Mucosa of gallbladder (tissue), 1 donor: ENCODE data around the gene PRR9. TPM values are rescaled to one million over a fixed set of nuclear protein-coding genes. Genes with fewer than 3 reads are reported as not detected.

Source experiments
- DNase-seq: peaks from one replicate; pipeline ENCODE4 v3.0.0-alpha.2; 2020; ENCODE audit warnings: low spot score
- total RNA-seq: library from RNA; stranded (reverse); gene quantifications from one replicate; pipeline ENCODE4 v1.2.1, GENCODE V29; 2021
- donor health status: DM: no; HTN: no; CAD: no.

PRR9 gene
- total RNA-seq, 1 donor from 2014 or later, result not detected

DNA sequence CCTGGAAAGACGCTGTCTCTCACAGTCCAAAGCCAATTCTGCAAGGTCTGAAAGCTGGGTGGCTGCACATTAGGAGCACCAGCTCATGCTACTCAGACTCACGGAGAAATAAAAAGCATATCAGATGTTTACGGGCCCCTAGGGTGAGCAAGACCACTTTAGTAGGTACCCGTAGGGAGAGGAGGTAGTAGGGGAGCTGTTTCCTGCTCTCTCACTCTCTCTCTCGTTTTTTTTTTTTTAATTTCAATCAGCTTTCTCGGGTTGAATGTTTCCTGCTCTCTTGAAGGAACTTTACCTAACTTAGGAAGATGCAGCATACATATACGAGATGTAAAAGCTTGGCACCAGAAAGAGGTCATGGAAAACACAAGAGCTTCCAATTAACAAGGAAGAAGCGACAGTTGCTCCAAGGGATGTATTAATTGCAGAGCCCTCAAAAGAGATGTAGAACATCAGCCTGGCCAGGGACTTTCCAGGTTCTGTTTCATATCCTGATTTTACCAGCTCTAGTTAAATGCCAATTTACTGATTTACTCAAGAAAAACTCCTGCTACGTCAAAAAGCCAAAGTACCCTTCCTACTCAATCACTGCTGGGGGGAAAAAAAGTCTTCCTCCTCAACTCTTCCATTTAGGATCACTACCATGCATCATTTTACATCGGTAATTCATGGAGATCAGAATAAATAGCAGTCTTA lies 45.2 kb downstream of the PRR9 start:
- no peak for DNase-seq

DNA sequence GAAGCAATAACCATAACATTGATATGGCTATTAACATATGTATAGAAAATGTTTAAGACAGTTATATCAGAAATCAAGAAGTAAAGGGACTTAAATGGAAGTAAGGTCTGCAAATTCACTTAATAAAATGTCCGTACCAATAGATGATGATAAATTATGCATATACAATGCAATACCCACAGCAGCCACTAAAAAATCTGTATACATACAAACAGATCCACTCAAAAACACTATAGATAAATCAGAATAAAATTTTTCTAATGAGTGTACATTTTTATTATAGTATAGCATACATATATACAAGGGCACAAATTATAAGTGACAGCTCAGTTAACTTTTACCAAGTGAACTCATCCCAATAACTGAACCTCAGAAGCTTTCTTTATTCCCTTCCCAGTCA lies 48.1 kb downstream of the PRR9 start:
- no peak for DNase-seq

Other genes starting within 250 kb of the PRR9 start
- not detected for gene SPRR4, start 246.9 kb upstream of the PRR9 start, total RNA-seq
- gene SPRR1A, start 233.5 kb upstream of the PRR9 start, total RNA-seq, result not detected
- 42.5 TPM for gene SPRR3, start 215.8 kb upstream of the PRR9 start, total RNA-seq
- not detected for gene SPRR1B, start 186.4 kb upstream of the PRR9 start, total RNA-seq
- not detected for gene SPRR2D, start 176.5 kb upstream of the PRR9 start, total RNA-seq
- gene SPRR2A, start 160.1 kb upstream of the PRR9 start, total RNA-seq, result not detected
- gene SPRR2B, start 146.0 kb upstream of the PRR9 start, total RNA-seq, result not detected
- not detected for gene SPRR2E, start 123.1 kb upstream of the PRR9 start, total RNA-seq
- not detected for gene SPRR2F, start 104.1 kb upstream of the PRR9 start, total RNA-seq
- not detected for gene SPRR2G, start 66.7 kb upstream of the PRR9 start, total RNA-seq
- gene LELP1, start 14.2 kb upstream of the PRR9 start, total RNA-seq, result not detected
- not detected for gene LORICRIN, start 42.1 kb downstream of the PRR9 start, total RNA-seq
- not detected for gene PGLYRP3, start 95.4 kb downstream of the PRR9 start, total RNA-seq
- gene PGLYRP4, start 131.3 kb downstream of the PRR9 start, total RNA-seq, result not detected
- 19.1 TPM for gene S100A9, start 140.3 kb downstream of the PRR9 start, total RNA-seq
- gene S100A12, start 158.0 kb downstream of the PRR9 start, total RNA-seq, result 0.75 TPM
- 7.0 TPM for gene S100A8, start 173.5 kb downstream of the PRR9 start, total RNA-seq
- gene S100A7A, start 198.9 kb downstream of the PRR9 start, total RNA-seq, result not detected
- gene S100A7, start 243.1 kb downstream of the PRR9 start, total RNA-seq, result not detected